Kidney glomerular epithelial cell (primary cell): ENCODE measurements around the gene GLMP.
A peak's percentile ranks its signal among the peaks of the same experiment; 100 is the strongest.
"Not testable (repeated sequence)": the region's sequence is repeated elsewhere in the genome, so short reads cannot be mapped to it uniquely, and the experiment has no call there.

Source experiments
- DNase-seq: peaks from one replicate; lab custom pipeline; 2025; lab: John Stamatoyannopoulos, UW

GLMP gene, protein sequence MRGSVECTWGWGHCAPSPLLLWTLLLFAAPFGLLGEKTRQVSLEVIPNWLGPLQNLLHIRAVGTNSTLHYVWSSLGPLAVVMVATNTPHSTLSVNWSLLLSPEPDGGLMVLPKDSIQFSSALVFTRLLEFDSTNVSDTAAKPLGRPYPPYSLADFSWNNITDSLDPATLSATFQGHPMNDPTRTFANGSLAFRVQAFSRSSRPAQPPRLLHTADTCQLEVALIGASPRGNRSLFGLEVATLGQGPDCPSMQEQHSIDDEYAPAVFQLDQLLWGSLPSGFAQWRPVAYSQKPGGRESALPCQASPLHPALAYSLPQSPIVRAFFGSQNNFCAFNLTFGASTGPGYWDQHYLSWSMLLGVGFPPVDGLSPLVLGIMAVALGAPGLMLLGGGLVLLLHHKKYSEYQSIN

DNA sequence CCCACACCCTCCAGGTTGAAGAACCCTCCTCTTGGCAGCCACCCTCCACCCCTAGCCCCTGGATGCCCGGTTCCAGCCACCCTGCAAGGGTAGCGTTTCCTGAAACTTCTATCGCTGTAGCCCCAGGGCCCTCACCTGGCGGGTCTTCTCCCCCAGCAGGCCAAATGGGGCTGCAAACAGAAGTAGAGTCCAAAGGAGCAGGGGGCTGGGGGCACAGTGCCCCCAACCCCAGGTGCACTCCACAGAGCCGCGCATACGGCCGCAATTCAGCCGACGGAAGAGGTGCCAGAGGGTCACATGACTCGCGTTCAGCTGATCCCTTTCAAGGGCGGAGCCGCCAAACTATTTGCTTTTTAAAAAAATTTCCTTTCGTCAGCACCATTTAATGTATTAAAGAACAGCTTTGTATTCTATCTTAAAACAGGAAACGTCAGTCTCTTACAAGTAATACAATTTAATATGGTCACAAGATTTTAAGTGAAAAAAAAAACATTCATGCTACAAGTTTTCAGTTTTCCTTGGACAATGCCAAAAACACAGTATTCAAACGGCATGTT lies at the start of gene GLMP:
GLMP (minus strand) TSS at position 289 of the 557 bp plus-strand sequence; CDS start at position 255, 34 bp downstream.
- DNase-seq, result peak; percentile 52

- DNase-seq, result no peak
These were observed 48.9 kb upstream of the GLMP start for GRCh38 chr1:156344409-156344808.

GRCh38 chr1:156342166-156342955 lies 46.9 kb upstream of the GLMP start:
- no peak for DNase-seq

- DNase-seq, result peak; percentile 99
These were observed 42.9 kb upstream of the GLMP start, which contains the start of the genes CCT3 and TSACC for GRCh38 chr1:156338180-156338976. Gene CCT3 (minus strand): TSS chr1:156338292. CDS start chr1:156338184, 108 bp downstream. Gene TSACC (plus strand): TSS chr1:156338526. CDS start chr1:156339758, 1,232 bp downstream.

GRCh38 chr1:156337888-156338179 lies 42.4 kb upstream of the GLMP start:
- DNase-seq, result no peak

DNA sequence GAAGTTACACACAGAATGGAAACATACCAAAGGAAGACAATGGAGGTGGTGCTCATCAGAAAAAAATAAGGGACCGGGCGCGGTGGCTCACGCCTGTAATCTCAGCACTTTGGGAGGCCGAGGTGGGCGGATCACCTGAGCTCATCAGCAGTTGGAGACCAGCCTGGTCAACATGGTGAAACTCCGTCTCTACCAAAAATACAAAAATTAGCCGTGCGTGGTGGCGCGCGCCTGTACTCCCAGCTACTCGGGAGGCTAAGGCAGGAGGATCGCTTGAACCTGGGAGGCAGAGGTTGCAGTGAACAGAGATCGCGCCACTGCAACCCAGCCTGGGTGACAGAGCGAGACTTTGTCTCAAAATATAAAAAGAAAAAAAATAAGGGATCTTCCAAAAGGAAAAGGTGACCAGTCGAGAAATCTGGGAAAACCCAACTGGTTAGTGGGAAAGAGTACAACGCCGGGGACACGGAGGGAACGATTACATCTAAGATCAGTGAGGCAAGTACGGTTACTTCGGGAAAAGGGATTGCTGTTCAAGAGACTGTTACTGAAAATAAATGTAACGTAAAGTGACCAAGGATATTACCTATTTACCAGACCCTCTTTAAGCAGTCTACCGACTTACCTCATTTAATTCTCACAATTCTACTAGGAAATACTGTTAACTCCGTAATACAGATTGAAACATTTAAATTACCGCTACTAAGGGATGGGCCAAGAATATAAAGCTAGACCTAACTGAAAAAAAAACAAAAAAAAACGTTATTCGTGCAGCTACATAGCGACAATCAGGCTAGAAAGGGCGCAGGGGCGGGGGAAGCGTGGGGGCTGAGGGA lies 41.8 kb upstream of the GLMP start:
- no peak for DNase-seq

DNA sequence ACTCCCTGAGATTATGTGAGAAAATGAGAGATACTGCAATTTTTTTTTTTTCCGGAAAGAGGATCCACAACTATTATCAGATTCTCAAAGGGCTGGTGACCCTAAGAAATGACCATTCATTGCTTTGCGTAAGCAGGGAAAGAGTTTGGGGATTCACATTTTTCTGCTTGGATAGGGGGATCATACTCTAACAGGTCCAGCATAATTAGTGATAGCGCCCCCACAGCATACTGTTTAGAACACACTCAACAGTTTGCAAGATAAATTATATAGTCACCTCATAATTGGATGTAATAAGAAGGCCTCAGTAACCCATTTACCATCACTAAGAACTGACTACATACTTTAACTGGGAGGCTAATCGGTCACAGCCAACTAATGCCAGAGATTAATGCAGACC lies 40.8 kb upstream of the GLMP start:
- no peak for DNase-seq

GRCh38 chr1:156323179-156323578 lies 27.7 kb upstream of the GLMP start:
- not testable (repeated sequence) for DNase-seq

GRCh38 chr1:156320560-156320959 lies 25.1 kb upstream of the GLMP start:
- DNase-seq, result no peak

DNA sequence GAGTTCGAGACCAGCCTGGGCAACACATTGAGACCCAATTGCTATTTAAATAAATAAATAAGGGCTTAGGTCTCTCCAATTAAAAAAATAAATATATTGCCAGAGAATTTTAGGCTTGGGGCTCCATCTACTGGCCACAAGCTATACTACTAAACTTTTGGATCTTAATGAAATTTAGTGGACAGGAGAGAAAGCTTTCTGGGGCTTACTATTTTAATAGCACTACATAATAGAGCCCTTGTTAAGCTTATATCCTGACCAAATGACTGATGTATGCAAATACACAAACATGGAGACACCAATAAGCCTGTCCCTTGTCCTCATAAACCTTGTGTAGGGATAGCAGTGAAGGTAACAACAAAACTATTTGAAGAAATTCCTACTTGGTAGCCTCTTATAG lies 24.2 kb upstream of the GLMP start:
- DNase-seq, result peak; percentile 44

DNA sequence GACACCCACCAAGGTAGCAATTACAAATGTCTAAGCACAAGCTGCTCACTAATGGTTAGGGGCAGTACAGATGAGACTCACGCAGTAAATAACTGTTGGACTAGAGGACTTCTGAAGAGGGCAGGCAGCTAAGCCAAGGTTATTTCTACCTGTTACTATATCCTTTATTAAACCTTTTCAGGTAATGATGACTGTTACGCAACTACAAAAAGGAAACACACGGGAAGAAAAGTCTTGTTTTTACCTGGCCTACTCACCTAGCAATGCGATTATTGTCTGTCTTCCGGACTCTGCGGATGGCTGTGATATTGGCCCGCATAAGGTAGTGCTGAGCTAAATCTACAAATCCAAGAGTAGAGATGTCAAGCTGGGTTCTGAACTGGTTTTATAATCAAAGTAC lies 21.4 kb upstream of the GLMP start:
- no peak for DNase-seq

DNA sequence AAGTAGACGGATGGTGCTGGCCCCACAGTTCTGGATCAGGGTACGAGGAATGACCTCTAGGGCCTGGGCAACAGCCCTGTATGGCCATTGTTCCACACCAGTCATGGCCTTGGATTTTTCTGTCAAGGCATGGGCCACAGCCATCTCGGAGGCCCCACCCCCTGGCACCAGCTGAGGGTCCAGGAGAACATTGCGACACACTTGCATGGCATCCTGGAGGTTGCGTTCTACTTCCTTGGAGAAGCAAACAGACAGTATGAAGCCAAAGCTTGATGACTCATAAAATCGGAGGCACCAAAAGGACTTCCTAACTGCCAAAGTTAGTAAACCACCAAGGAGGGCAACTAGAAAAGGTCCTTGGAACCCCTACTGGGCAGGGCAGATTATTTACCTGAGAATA lies 15.5 kb upstream of the GLMP start:
- no peak for DNase-seq

DNA sequence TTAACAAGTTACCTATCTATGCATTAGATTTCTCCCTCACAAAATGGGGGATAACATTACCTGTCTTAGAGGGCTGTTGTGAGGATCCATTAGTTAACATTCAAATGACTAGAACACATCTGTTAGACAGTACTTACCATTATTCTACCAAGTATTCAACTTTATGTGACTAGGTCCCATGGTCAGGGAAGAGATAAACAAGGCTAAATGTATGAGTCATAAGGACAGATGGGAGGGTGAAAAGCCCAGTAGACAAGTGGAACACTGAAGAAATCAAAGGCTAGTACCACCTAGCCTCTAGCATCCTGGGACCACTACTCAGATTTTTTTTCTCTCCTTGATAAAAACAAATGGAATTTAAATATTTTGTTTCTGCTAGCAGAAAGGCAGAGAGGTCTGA lies 12.6 kb upstream of the GLMP start:
- DNase-seq, result no peak

GRCh38 chr1:156305215-156305614 lies 9.7 kb upstream of the GLMP start:
- no peak for DNase-seq

GRCh38 chr1:156303241-156303640 lies 7.8 kb upstream of the GLMP start:
- no peak for DNase-seq

DNA sequence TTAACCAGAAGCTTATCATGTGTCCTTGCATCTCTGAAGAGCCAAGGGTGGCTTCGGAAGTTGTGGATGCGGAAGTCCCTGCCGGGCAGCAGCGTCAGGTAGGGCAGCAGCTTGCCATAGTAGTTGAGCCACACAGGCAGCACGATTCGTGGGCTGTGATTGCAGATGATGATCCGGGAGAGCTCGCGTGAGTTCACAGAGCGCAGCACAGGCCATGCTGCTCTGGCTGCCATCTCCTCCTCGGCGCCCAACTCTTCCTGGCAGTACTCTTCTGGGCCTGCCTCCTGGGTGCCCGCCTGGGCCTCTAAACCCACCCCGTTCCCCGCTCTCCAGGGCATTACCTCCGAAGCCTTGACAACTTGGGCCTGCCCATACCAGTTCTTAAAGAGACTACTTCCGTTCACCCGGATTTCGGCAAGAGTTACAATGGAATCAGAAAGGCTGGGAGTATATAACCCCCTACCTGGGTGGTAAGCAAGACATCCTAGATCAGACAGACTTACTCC lies 3.4 kb upstream of the GLMP start, which contains the start of gene VHLL:
VHLL (minus strand) TSS at position 456 of the 506 bp plus-strand sequence; CDS start at position 338, 118 bp downstream.
- no peak for DNase-seq

DNA sequence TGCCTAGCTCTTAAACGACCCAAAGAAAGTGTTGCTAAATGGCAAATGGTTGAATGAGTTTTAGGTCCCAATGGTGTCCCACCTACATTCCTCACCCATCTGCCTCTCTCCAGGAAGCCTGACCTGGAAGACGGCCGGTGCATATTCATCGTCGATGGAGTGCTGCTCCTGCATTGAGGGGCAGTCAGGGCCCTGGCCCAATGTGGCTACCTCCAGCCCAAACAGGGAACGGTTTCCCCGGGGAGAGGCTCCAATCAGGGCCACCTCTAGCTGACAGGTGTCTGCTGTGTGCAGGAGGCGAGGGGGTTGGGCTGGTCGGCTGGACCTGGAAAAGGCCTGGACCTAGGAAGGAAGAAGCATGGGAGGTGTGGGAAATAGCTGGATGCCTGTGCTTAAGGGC lies 1.6 kb downstream of the GLMP start:
- no peak for DNase-seq

DNA sequence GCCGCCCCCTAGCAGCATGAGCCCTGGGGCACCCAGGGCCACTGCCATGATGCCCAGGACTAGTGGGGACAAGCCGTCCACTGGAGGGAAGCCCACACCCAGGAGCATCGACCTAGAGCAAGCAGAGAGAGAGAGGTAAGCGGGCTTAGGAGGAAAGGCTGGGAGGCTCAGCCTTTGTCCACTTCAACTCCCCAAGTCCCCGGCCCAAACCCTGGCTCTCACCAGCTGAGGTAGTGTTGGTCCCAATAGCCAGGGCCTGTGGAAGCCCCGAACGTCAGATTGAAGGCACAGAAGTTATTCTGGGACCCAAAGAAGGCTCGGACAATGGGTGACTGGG lies 2.4 kb downstream of the GLMP start:
- no peak for DNase-seq

- DNase-seq, result peak; percentile 24
These were observed 4.0 kb downstream of the GLMP start for GRCh38 chr1:156291226-156292061.

DNA sequence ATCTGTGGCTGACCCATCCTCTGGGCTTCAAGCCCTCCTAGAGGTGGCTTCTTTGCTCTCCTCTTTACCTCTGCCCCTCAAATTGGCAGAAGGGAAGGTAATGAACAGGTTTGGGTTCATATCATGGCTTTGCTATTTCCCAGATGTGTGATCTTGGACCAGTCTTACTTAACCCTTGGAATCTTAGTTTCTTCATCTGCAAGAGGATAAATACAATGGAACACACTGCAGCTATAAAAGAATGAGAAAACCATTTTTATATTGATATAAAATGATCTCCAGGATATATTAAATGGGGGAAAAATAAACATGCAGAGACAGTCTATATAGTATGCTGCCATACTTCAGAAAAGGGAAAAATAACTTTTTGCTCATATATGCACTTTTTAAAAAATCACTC lies 5.6 kb downstream of the GLMP start:
- no peak for DNase-seq
